ENCODE data around the gene PDCD1. TPM values are rescaled to one million over a fixed set of nuclear protein-coding genes. Genes with fewer than 3 reads are reported as not detected.

Gene PDCD1
- total and polyA plus RNA-seq, 2 donors (not counting 1 experiment from before 2014, with no cell fraction given), result 0.28 to 1.3 TPM

DNA sequence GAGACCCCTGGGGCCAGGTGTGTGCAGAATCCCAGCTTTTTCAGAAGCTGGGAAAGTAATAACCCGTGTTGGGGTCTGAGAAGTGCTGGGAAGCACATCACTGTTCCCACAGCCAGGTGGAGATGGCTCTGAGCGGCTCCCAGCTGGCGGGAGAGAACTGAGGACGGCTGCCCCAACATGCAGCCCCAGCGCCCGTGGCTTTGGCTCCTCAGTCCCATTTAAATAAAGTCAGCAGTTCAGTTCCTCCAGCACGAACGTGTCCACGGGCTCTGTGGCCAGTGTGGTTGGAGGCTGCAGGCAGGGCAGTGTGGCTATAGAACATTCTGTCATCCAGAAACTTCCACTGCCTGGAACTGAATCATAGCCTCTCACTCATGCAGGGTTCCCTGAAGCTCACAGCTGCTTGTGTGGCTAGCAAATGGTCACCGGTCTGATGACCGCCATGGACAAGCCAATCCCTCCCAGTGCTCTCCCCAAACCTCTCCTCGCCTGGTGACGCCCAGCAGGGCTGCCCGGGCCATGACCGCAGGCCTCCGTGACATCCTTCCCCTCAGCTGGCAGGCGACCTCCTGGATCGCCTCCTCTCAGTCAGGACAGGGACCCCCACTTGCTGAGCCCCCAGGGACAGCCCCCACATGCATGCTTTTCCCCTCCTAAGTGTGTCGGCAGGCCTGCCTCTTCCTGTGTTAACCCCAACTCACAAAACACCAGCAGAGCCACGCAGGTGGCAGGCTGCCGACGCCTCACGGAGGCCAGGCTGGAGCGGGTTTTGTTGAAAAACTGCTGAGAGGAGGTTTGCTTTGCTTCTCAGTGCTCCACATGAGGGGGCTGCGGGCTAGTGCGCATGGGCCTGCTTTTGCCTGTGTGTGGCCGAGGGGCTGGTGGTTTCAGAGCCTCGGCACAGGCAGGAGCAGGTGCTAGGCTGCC lies 12.2 kb upstream of the PDCD1 start:
- no peak overlapping the region for H3K4me3 ChIP-seq (ENCODE audit: control extremely low read depth in 1 of 5, extremely low read depth in 1 of 5, insufficient read depth in 1 of 5, low read depth in 2 of 5, low read length in 4 of 5)
- Mint-ChIP-seq H3K27ac (peak overlapping the region; percentile 80), H3K4me1 (peaks cover 9% of the 10 kb centered on the region), H3K9me3 (ENCODE audit: insufficient read depth) (no peaks in the 10 kb centered on the region), H3K27me3 (peaks cover 1% of the 10 kb centered on the region), H3K4me3 (peak overlapping the region; percentile 26)
- POLR2A ChIA-PET, result interaction anchor here (0.6 kb wide), 1 partner anchor 84 kb away, joined by 5 read pairs; no protein-coding TSS in a partner anchor
- no peaks in the 10 kb centered on the region for H3K36me3 ChIP-seq (replicated peaks in 1 of 2; ENCODE audit: control extremely low read depth in 1 of 2, control insufficient read depth in 1 of 2, extremely low read depth in 1 of 2, insufficient read depth in 2 of 2, low read length in 1 of 2)
- DNase-seq (peak; percentile 47), ATAC-seq (ENCODE audit: low read depth) (peak; percentile 40)
- H3K4me2 ChIP-seq (replicated peaks; ENCODE audit: low read depth, low read length, poor library complexity, severe bottlenecking), result peak overlapping the region; percentile 44
- intact Hi-C loops (cut with micrococcal nuclease), result no loop called here
- peaks cover 0 to 13% (median 0%) of the 10 kb centered on the region in 3 donors for H3K9me3 ChIP-seq (ENCODE audit: control extremely low read depth in 1 of 3, control insufficient read depth in 2 of 3, insufficient read depth in 1 of 3, low read length in 2 of 3)
- H3K27me3 ChIP-seq (replicated peaks in 1 of 4; ENCODE audit: control extremely low read depth in 1 of 4, control insufficient read depth in 3 of 4, insufficient read depth in 4 of 4, low read length in 3 of 4), result peaks cover 0 to 21% (median 7%) of the 10 kb centered on the region in 4 experiments
- no peak overlapping the region for H3K27ac ChIP-seq (ENCODE audit: low read length in 2 of 2)
- CTCF ChIA-PET, result interaction anchor here (0.5 to 1.0 kb wide), 2 partner anchors 9 to 77 kb away, joined by 3 read pairs; no protein-coding TSS in a partner anchor
- H3K9ac ChIP-seq (ENCODE audit: low read length), result no peak overlapping the region
- no peaks in the 10 kb centered on the region for H3K79me2 ChIP-seq (ENCODE audit: control insufficient read depth, insufficient read depth, low read length)
- peak overlapping the region; percentile 50 for H2AFZ ChIP-seq (ENCODE audit: insufficient read depth, low read depth, low read length, poor library complexity, severe bottlenecking)
- peaks cover 8 to 35% of the 10 kb centered on the region in 2 donors for H3K4me1 ChIP-seq (ENCODE audit: control insufficient read depth in 2 of 2, insufficient read depth in 2 of 2, low read length in 2 of 2)
- H4K20me1 ChIP-seq (ENCODE audit: control insufficient read depth, insufficient read depth, low read length, poor library complexity, severe bottlenecking), result no peaks in the 10 kb centered on the region
- TF ChIP-seq EZH2 (IDR thresholded peaks at IDR 0.05; ENCODE audit: borderline replicate concordance, insufficient read depth, low read depth, low read length, poor library complexity, severe bottlenecking) (no peak), CTCF (IDR thresholded peaks at IDR 0.05) (no peak)
- 26% methylated on average over 27 of the region's 28 CpGs for WGBS (ENCODE audit: insufficient coverage)

DNA sequence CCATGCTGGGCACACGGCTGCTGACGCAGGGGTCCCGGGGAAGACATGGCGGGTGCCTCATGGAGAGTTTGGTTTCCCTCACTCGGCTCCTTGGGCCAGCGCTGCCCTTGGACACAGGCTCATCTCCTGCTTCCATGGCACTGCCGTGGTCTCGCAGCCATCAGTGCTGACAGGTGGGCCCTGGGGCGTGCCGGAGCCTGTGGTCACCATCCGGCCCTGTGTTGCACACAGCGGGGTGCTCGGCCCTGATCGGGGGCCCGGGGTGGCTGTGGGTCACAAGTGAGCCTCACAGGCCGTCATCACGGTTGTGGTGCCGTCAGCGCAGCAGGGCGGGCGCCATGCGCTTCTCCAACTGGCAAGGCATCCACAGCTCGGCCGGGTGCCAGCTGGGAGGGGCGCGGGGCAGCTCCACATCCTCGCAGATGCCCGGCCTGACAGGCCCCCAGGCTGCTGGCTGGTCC lies 11.4 kb upstream of the PDCD1 start:
- Histone ChIP-seq H3K4me1 (ENCODE audit: control insufficient read depth in 2 of 2, insufficient read depth in 2 of 2, low read length in 2 of 2) (peaks cover 8 to 35% of the 10 kb centered on the region in 2 donors), H3K9ac (ENCODE audit: low read length) (no peak overlapping the region), H3K36me3 (replicated peaks in 1 of 2; ENCODE audit: control extremely low read depth in 1 of 2, control insufficient read depth in 1 of 2, extremely low read depth in 1 of 2, insufficient read depth in 2 of 2, low read length in 1 of 2) (no peaks in the 10 kb centered on the region), H2AFZ (ENCODE audit: insufficient read depth, low read depth, low read length, poor library complexity, severe bottlenecking) (no peak overlapping the region), H3K79me2 (ENCODE audit: control insufficient read depth, insufficient read depth, low read length) (no peaks in the 10 kb centered on the region), H3K9me3 (ENCODE audit: control extremely low read depth in 1 of 3, control insufficient read depth in 2 of 3, insufficient read depth in 1 of 3, low read length in 2 of 3) (peaks cover 0 to 8% (median 0%) of the 10 kb centered on the region in 3 donors), H3K4me3 (ENCODE audit: control extremely low read depth in 1 of 5, extremely low read depth in 1 of 5, insufficient read depth in 1 of 5, low read depth in 2 of 5, low read length in 4 of 5) (no peak overlapping the region), H3K27me3 (replicated peaks in 1 of 4; ENCODE audit: control extremely low read depth in 1 of 4, control insufficient read depth in 3 of 4, insufficient read depth in 4 of 4, low read length in 3 of 4) (peaks cover 0 to 28% (median 14%) of the 10 kb centered on the region in 4 experiments), H3K27ac (ENCODE audit: low read length in 2 of 2) (no peak overlapping the region), H3K4me2 (replicated peaks; ENCODE audit: low read depth, low read length, poor library complexity, severe bottlenecking) (no peak overlapping the region), H4K20me1 (ENCODE audit: control insufficient read depth, insufficient read depth, low read length, poor library complexity, severe bottlenecking) (no peaks in the 10 kb centered on the region)
- Mint-ChIP-seq H3K27me3 (peaks cover 9% of the 10 kb centered on the region), H3K27ac (no peak overlapping the region), H3K4me3 (no peak overlapping the region), H3K4me1 (peaks cover 15% of the 10 kb centered on the region), H3K9me3 (ENCODE audit: insufficient read depth) (no peaks in the 10 kb centered on the region)
- no peak for TF ChIP-seq CTCF (IDR thresholded peaks at IDR 0.05)
- TF ChIP-seq EZH2 (IDR thresholded peaks at IDR 0.05; ENCODE audit: borderline replicate concordance, insufficient read depth, low read depth, low read length, poor library complexity, severe bottlenecking), result no peak
- ChIA-PET CTCF (interaction anchor here (1.0 kb wide), 1 partner anchor 9 kb away, joined by 3 read pairs; no protein-coding TSS in a partner anchor), POLR2A (no interaction called here)
- intact Hi-C loops (cut with micrococcal nuclease), result no loop called here
- 97% methylated on average over 28 of the region's 28 CpGs for WGBS (ENCODE audit: insufficient coverage)
- DNase-seq, result no peak
- no peak for ATAC-seq (ENCODE audit: low read depth)
